Stimulated activated naive CD8-positive, alpha-beta T cell treated with anti-CD3 and anti-CD28 coated beads, Interleukin-15, Interleukin-2, amounts not matched to agents 100 U/mL and 50 U/mL, for 24 hours (primary cell): ENCODE measurements around the gene CHERP.

Source experiments
- ATAC-seq: fragments of 150-1000 bp; cut with Tn5 transposase; one replicate; pipeline ENCODE4 v1.10.0; 2021
- DNase-seq: peaks from one replicate; pipeline ENCODE4 v3.0.0; 2021

CHERP gene

DNA sequence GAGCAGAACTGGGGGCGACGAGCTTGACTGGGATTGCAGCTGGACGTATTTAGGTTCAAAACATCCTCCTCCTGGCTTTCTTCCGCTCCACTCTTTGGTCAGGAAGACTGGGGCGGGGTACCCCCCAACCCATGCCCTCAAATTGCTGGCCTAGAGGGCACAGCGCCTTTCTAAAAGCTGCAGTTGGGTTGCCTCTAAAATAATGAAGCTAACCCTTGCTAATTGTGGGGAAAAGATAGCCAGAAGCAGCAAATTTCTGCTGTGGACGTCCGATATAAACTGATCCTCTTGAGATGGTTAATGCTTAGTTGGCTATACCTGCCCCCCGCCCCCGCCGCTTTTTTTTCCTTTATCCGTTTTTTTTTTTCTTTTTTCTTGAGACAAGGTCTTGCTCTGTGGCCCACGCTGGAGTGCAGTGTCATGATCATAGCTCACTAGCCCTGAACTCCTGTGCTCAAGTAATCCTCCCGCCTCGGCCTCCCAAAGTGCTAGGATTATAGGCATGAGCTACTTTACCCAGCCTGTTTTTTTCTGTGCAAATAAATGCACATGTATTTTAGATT lies 754 bp upstream of the CHERP start:
- ATAC-seq (no peak), DNase-seq (peak; percentile 26)

DNA sequence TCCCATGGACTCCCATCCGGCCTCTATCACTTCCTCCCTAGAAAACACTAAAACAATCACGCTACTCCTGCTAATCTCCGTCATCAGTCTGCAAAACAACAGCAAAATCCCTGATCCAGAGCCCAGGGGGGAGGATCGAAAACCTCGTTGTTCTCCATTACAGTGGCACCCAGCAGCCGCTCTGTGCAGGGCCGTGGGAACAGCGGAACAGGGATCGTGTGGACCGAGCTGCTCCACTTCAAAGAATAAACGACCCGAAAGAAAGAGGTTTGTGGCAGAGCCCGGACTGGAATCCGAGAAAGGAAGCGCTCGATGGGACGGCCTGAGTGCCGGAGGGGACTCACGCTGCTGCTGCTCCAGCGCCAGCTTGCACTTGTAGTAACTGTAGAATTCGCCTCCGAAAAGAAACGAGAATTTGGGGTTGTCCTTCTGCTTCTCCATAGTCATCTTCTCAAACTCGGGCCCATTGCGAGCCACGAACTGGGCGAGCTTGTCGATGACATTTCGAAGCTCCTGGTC lies 652 bp downstream of the CHERP start:
- DNase-seq (peak; percentile 38), ATAC-seq (no peak)

- ATAC-seq = no peak
- DNase-seq = no peak
These were observed 1.3 kb downstream of the CHERP start for GRCh38 chr19:16540948-16541347.

GRCh38 chr19:16537111-16537510 lies 5.1 kb downstream of the CHERP start:
- DNase-seq (no peak), ATAC-seq (no peak)

DNA sequence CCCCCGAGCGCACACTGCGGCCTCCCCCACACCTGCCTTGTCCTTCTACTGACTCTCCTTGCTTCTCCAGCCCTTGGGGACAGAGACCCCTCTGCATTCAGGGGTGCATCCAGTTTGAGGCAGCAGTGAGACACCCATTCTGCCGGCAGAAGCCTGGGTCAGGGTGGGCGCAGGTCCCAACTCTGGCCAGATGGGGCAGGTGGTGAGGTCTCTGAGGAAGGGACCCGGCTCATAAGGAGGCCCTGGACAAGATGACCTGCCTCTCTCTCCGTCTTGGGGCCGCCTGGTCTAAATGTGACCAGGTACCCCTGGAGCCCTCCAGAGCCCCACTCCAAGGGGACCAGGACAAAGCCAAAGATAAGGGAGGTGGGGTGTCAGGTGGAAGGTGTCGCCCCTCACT lies 6.1 kb downstream of the CHERP start:
- DNase-seq (no peak), ATAC-seq (no peak)

GRCh38 chr19:16535381-16535780 lies 6.9 kb downstream of the CHERP start:
- DNase-seq (no peak), ATAC-seq (no peak)

DNA sequence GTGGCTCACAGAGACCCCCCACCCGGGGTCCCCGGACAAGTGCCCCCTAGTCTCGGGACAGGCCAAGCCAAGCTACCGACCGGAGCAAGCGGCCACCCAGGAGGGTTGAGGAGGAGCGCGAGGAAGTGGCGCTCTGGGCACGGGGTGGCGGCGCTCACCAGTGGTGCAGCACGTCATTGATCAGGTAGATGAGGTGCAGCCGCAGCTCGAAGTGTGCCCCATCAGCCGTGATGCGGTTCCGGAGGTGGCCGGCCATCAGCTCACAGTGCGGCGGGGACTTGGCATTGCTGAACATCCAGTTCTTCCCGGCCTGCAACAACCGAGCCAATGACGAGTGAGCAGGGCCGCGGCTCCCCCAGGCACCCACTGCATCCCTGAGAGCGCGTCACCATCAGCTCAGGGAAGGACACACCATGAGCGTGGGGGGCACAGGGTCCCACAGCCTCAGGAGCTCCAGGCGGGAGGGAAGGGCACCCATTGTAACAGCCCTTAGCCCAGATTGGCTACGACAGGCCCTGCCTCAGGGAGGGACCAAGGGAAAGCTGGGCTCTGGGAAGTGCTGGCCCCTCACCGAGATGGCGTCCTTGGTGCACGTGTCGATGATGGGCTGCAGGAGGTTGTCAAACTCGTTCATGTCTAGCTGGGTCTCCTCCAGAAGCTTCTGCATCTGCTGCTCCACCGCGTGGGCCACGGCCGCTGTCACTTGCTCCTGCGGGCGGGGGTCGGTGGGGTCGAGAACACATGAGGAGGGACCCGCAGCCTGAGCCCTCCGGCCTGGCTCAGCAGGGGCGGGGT lies 9.6 kb downstream of the CHERP start:
- DNase-seq (no peak), ATAC-seq (no peak)

- DNase-seq = no peak
- ATAC-seq = no peak
These were observed 10.9 kb downstream of the CHERP start for GRCh38 chr19:16531380-16531669.

GRCh38 chr19:16530540-16531379 lies 11.5 kb downstream of the CHERP start:
- ATAC-seq (no peak), DNase-seq (no peak)

DNA sequence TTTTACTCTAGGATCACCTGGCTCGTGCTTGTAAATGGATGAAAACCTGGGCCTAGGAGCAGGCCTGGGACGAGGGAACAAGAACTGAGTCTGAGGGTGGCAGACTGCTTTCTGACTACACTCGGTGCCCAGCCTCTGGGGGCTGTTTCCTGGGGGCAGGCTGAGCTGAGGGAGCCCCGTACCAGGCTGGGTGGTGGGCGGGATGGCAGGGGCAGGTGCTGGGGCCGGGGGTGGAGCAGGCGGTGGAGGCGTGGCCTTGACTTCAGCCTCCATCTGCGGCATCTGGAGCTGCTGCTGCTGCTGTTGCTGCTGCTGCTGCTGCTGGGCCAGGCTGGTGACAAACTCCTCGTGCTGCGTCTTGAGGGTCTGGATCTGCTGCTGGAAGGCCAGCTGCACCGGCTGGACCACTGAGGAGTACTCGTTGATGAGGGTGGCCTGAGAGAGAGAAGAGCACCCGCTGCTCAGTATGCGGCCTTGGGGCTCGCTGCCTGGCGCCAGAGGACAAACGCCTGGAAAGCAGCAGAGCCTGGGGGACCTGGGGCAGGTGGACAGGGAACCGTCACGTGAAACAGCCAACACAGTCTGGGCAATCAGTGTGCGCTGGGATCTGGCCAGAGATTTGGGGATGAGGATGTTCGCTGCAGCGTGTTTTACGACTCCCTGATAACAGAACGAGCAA lies 12.6 kb downstream of the CHERP start:
- no peak for ATAC-seq
- DNase-seq = no peak

DNA sequence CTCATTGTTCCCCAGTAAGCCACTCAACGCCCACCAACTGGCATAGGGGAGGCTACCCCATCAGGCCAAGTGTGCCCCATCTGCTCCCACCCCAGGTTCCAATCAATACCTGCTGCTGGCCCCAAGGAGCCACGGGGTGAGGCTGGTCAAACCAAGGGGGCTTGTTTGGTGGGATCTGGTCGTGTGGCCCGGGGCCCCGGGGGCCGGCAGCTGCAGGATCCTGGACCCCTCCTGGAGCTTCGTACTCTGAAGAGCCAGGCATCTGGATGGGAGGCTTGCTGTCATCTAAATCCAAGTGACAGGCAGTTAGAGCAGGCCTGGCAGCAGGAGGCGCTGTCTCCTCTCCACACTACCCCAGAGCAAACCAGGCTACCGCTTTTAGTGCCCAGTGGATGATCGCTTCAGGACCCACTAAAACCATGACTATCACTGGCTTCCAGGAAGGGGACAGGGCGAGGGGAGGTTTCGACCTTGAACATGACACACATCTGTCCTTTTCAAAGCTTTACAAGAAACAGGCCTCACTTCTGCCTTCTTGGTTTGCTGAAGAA lies 14.2 kb downstream of the CHERP start:
- ATAC-seq (peak; percentile 53), DNase-seq (peak; percentile 41)

DNA sequence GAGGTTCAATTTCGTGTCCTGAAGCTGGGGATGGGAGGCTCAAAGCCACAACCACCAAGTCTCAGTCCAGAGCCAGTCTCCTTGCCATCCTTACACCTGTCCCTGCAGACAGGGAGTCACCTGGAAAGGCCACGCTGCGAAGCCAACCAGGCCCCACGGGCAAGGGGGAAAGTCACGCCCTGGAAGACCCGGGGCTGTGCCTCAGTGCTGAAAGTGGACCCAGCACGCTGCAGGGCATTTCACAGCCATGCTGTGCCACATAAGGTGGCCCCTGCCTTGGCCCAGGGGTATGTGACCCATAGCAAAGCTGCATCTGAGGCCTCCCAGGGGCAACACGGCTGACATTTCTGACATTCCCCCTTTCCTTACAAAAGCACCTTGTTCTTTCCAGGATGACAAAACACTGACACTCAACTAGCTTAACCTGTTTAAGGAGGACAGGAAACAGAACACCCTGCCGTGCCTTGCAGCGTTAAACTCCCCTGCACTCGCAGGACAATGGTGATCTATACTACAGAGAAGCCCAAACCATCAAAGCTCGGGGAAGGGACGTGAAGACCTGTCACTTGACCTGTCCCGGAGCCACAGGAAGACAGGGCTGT lies 14.8 kb downstream of the CHERP start:
- no peak for ATAC-seq
- DNase-seq = no peak

DNA sequence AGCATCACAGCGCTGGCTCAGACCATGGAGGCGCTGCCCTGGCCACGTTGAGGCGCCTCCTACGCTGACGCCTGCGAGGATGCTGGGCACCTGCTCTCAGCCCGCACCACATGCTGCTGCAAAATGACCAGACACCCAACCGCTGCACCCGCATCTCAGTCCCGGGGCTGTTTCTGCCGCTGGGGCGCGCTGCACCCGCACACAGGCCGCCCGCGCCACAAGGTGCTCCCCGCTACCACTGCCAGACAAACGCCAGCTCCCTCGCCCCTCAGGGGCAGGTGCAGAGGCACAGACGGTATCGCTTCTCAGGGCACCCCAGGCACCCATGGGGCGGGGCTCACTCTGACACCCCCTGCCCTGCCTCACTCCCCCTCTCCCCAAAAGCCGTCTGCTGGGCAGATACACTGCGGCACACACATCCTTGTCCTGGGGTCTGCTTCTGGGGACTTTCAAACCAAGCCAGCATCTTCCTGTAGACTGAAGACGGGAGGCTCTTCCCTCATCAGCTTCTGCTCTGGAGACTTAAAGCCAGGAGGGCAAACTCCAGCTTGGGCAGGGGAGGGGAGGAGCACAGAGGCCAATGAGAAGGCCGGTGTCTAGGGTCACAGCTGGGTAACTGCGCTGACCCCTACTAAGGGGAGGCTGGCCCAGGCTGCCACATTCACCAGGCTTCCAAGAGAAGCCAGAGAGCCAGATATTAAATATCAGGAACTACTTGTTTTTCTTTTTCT lies 16.3 kb downstream of the CHERP start:
- no peak for DNase-seq
- ATAC-seq = no peak

- ATAC-seq = no peak
These were observed 17.1 kb downstream of the CHERP start for GRCh38 chr19:16524991-16525734.

GRCh38 chr19:16522559-16523377 lies 19.5 kb downstream of the CHERP start:
- DNase-seq = no peak
- no peak for ATAC-seq

More at GRCh38 chr19:16524991-16525734, 17.1 kb downstream of the CHERP start:
- no peak for DNase-seq

DNA sequence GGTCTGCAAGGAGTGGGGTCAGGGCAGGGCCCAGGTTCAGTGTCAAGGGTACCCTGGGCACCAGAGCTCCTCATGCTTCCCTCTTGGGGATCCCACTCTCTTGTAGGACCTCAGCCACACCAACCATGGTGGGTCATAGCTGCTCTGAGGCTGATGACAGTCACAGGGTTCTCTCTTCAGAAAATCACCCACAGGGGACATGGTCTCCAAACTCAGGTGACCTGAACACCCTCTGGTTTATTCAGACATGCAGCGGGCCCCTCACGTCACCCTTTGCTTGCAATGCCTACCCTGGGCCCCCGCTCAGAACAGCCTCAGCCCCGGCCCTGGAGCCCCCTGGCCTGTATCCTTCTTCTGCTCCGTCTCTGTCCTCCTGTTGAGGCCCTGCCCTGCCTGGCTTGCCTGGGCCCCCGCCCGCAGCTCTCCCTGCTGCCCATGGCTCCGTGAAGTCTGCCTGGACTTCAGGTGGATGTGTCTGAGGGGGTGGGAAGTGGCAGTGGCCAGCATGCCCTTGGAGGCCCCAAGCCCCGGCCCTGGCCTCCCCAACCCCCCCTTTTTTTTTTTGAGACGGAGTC lies 20.4 kb downstream of the CHERP start:
- no peak for ATAC-seq
- DNase-seq = no peak

DNA sequence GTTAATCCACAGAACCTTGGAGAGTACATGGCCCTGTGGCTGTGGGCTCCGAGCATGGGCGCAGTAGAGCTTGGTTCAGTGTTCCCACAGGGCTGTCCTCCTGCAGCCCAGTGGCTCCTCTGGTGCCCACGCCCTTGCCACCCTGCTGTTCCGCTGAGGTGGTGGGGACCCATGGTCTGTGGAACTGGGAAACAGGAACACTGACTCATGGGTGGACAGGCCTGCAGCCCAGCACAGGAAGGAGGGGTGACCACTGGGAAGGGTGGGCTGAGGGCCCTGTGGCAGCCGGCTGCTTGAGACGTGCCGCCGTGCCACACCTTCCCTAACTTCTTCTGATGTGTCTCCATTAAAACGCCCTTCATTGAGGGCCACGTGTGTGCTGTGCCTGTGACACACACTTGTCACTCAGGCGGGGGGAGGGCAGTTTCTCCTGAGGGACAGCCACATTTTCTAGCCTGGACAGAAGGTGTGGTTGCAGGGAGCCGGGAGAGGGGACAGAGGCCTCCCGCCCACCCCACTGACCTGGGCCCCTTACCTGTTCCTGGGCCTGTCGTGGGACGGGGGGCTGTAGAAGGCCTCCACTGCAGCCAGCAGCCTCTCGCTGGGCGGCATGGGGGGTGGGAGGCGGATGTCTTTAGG lies 21.1 kb downstream of the CHERP start:
- DNase-seq = no peak
- ATAC-seq = no peak
